ENCODE results near the gene PRRX1. TPM values are rescaled to one million over a fixed set of nuclear protein-coding genes. Genes with fewer than 3 reads are reported as not detected.

The PRRX1 gene
- total RNA-seq, 1 donor from 2014 or later: 358 TPM

GRCh38 chr1:170758992-170759391, 95.1 kb downstream of the PRRX1 start:
- Mint-ChIP-seq H3K4me3 (ENCODE audit: unreplicated experiment) (no peak overlapping the region), H3K27me3 (ENCODE audit: unreplicated experiment) (no peaks in the 10 kb centered on the region), H3K4me1 (ENCODE audit: unreplicated experiment) (peaks cover 2% of the 10 kb centered on the region), H3K27ac (ENCODE audit: unreplicated experiment) (no peak overlapping the region), H3K36me3 (ENCODE audit: unreplicated experiment) (no peaks in the 10 kb centered on the region), H3K9me3 (ENCODE audit: unreplicated experiment) (peaks cover 14% of the 10 kb centered on the region)
- TF ChIP-seq CTCF (IDR thresholded peaks at IDR 0.05): no peak
- no peak for DNase-seq (ENCODE audit: extremely low spot score, unreplicated experiment)

- Mint-ChIP-seq H3K4me1 (ENCODE audit: unreplicated experiment) (peaks cover 8% of the 10 kb centered on the region), H3K27ac (ENCODE audit: unreplicated experiment) (no peak overlapping the region), H3K36me3 (ENCODE audit: unreplicated experiment) (no peaks in the 10 kb centered on the region), H3K9me3 (ENCODE audit: unreplicated experiment) (peaks cover 7% of the 10 kb centered on the region), H3K4me3 (ENCODE audit: unreplicated experiment) (no peak overlapping the region), H3K27me3 (ENCODE audit: unreplicated experiment) (no peaks in the 10 kb centered on the region)
- no peak for DNase-seq (ENCODE audit: extremely low spot score, unreplicated experiment)
- TF ChIP-seq CTCF (IDR thresholded peaks at IDR 0.05): no peak
Measured at GRCh38 chr1:170765279-170765678, 101.3 kb downstream of the PRRX1 start.

- Mint-ChIP-seq H3K27ac (ENCODE audit: unreplicated experiment) (peak overlapping the region; percentile 12), H3K36me3 (ENCODE audit: unreplicated experiment) (no peaks in the 10 kb centered on the region), H3K27me3 (ENCODE audit: unreplicated experiment) (no peaks in the 10 kb centered on the region), H3K9me3 (ENCODE audit: unreplicated experiment) (peaks cover 4% of the 10 kb centered on the region), H3K4me3 (ENCODE audit: unreplicated experiment) (no peak overlapping the region), H3K4me1 (ENCODE audit: unreplicated experiment) (peaks cover 8% of the 10 kb centered on the region)
- peak; percentile 76 for TF ChIP-seq CTCF (IDR thresholded peaks at IDR 0.05)
- DNase-seq (ENCODE audit: extremely low spot score, unreplicated experiment): no peak
Measured at GRCh38 chr1:170765712-170766330, 101.9 kb downstream of the PRRX1 start.

- Mint-ChIP-seq H3K9me3 (ENCODE audit: unreplicated experiment) (no peaks in the 10 kb centered on the region), H3K27ac (ENCODE audit: unreplicated experiment) (no peak overlapping the region), H3K4me1 (ENCODE audit: unreplicated experiment) (peaks cover 8% of the 10 kb centered on the region), H3K27me3 (ENCODE audit: unreplicated experiment) (no peaks in the 10 kb centered on the region), H3K4me3 (ENCODE audit: unreplicated experiment) (no peak overlapping the region), H3K36me3 (ENCODE audit: unreplicated experiment) (no peaks in the 10 kb centered on the region)
- no peak for DNase-seq (ENCODE audit: extremely low spot score, unreplicated experiment)
- no peak for TF ChIP-seq CTCF (IDR thresholded peaks at IDR 0.05)
Measured at GRCh38 chr1:170768929-170769328, 105.0 kb downstream of the PRRX1 start.

- Mint-ChIP-seq H3K27me3 (ENCODE audit: unreplicated experiment) (no peaks in the 10 kb centered on the region), H3K4me3 (ENCODE audit: unreplicated experiment) (no peak overlapping the region), H3K9me3 (ENCODE audit: unreplicated experiment) (no peaks in the 10 kb centered on the region), H3K27ac (ENCODE audit: unreplicated experiment) (no peak overlapping the region), H3K4me1 (ENCODE audit: unreplicated experiment) (peaks cover 8% of the 10 kb centered on the region), H3K36me3 (ENCODE audit: unreplicated experiment) (no peaks in the 10 kb centered on the region)
- DNase-seq (ENCODE audit: extremely low spot score, unreplicated experiment): no peak
- no peak for TF ChIP-seq CTCF (IDR thresholded peaks at IDR 0.05)
Measured at GRCh38 chr1:170769691-170770090, 105.8 kb downstream of the PRRX1 start.
